Left lung (tissue), 10 donors: Measurements from ENCODE around the gene NOXA1. TPM values are rescaled to one million over a fixed set of nuclear protein-coding genes. Genes with fewer than 3 reads are reported as not detected.
"Not testable (repeated sequence)": the region's sequence is repeated elsewhere in the genome, so short reads cannot be mapped to it uniquely, and the experiment has no call there.

ENCODE experiments used
- ATAC-seq: fragments of 200-7000 bp; cut with Tn5 transposase; one replicate; pipeline ENCODE4 v1.9.1; 2020; ENCODE audit warnings: moderate library complexity
- DNase-seq, 4 donors: peaks; one replicate each; pipeline ENCODE4 v3.0.0-alpha.2; 2013 to 2020
- H3K27ac ChIP-seq, 2 donors: fragments of 200-600 bp; sonication (generic) in 1 of 2; one replicate each; pipeline versions ENCODE4 v1.5.0 to v1.8.0; 2020 to 2021
- H3K27me3 ChIP-seq, 2 donors: fragments of 200-600 bp; sonication (generic) in 1 of 2; one replicate each; pipeline versions ENCODE4 v1.5.0 to v1.8.0; 2020 to 2021
- H3K36me3 ChIP-seq, 2 donors: fragments of 200-600 bp; sonication (generic) in 1 of 2; one replicate each; pipeline versions ENCODE4 v1.5.0 to v1.8.0; 2020 to 2021
- H3K4me1 ChIP-seq, 2 donors: fragments of 200-600 bp; one replicate each; pipeline ENCODE4 v1.8.0; 2021
- H3K4me3 ChIP-seq, 2 donors: fragments of 200-600 bp; sonication (generic) in 1 of 2; one replicate each; pipeline versions ENCODE4 v1.5.0 to v1.8.0; 2020 to 2021; ENCODE audit warnings: mild to moderate bottlenecking in 1 of 2
- H3K9me3 ChIP-seq, 2 donors: fragments of 200-600 bp; sonication (generic) in 1 of 2; one replicate each; pipeline versions ENCODE4 v1.5.0 to v1.8.0; 2020 to 2021
- intact Hi-C, 2 donors: fragments of 100-400 bp; cut with DNase I; formaldehyde crosslinking; loops; one replicate each; pipeline versions ENCODE4 v1.11.2 to v1.14.2; 2022
- polyA plus RNA-seq, 6 donors: library from polyadenylated mRNA; unstranded; fragments of 120-200 nt; gene quantifications; one replicate each; pipeline ENCODE4 v1.2.1, GENCODE V29; 2013; ENCODE audit not compliant: insufficient read length in 6 of 6
- total RNA-seq, 2 donors: library from RNA; stranded (reverse); fragmentation: NEBNext Ultra II Directional; extraction: Animal tissue kit (Norgen Biotek cat#: 25700); gene quantifications; one replicate each; pipeline ENCODE4 v1.2.1, GENCODE V29; 2021
- TF ChIP-seq, protein P1 (sequence below), 2 donors: fragments of 200-600 bp; sonication (generic) in 1 of 2; IDR thresholded peaks; one replicate each; pipeline versions ENCODE4 v1.5.0 to v1.8.0; 2021; ENCODE audit warnings: antibody characterized with exemption in 2 of 2
- donor health status: DM: no; HTN: yes; CAD: no.
- donor health status: DM: no; HTN: no; CAD: no.

The NOXA1 gene
- total and polyA plus RNA-seq, 8 donors = 4.5 to 8.7 (median 6.9) TPM

DNA sequence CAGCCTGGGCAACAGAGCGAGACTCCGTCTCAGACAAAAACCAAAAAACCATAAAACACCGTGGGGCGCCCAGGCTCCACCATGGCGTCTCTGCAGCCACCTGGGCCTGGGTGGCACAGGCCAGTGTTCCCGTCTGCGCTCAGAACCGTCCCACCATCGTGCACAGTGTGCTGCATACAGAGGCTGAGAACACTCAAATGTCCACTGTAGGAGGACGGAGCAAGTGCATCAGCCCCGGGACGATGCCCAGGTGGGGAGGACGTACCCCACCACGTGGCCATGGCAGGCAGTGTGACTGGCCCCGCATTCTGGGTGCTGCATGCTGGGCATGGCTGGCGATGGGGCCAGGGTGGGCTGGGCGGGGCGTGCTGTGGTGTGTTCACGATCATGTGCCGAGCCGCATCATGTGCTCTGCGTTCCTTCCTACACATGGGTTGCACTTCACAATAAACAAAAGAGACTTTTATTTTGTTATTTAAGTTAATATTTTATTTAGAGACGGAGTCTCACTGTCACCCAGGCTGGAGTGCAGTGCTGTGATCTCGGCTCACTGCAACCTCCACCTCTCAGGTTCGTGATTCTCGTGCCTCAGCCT is 38.0 kb upstream of the NOXA1 start:
- peaks cover 0 to 6% of the 10 kb centered on the region in 2 donors for H3K36me3 ChIP-seq
- DNase-seq (no peak), ATAC-seq (no peak)
- no peak overlapping the region for H3K27ac ChIP-seq
- no peak overlapping the region for H3K4me3 ChIP-seq
- H3K27me3 ChIP-seq = no peaks in the 10 kb centered on the region
- intact Hi-C loops = no loop called here
- H3K9me3 ChIP-seq = no peaks in the 10 kb centered on the region
- TF ChIP-seq, protein P1, sequence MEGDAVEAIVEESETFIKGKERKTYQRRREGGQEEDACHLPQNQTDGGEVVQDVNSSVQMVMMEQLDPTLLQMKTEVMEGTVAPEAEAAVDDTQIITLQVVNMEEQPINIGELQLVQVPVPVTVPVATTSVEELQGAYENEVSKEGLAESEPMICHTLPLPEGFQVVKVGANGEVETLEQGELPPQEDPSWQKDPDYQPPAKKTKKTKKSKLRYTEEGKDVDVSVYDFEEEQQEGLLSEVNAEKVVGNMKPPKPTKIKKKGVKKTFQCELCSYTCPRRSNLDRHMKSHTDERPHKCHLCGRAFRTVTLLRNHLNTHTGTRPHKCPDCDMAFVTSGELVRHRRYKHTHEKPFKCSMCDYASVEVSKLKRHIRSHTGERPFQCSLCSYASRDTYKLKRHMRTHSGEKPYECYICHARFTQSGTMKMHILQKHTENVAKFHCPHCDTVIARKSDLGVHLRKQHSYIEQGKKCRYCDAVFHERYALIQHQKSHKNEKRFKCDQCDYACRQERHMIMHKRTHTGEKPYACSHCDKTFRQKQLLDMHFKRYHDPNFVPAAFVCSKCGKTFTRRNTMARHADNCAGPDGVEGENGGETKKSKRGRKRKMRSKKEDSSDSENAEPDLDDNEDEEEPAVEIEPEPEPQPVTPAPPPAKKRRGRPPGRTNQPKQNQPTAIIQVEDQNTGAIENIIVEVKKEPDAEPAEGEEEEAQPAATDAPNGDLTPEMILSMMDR (IDR thresholded peaks at IDR 0.05) = no peak
- peaks cover 0 to 16% of the 10 kb centered on the region in 2 donors for H3K4me1 ChIP-seq

DNA sequence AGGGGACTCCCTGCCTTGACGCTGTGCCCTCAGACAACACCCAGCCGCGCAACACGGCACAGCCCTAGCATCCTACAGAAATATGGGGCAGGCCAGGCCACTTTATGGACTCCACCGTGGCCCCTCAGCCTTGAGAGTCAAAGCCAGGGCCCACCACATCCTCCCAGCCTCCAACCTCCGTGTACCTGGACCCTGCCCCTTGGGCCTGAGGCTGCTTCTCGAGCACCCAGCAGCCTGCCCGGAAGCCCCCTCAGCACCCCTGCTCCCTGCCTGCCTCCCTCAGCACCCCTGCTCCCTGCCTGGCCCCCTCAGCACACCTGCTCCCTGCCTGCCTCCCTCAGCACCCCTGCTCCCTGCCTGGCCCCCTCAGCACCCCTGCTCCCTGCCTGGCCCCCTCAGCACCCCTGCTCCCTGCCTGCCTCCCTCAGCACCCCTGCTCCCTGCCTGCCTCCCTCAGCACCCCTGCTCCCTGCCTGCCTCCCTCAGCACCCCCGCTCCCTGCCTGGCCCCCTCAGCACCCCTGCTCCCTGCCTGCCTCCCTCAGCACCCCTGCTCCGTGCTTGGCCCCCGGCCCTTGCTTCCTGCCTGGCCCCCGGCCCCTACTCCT is 36.6 kb upstream of the NOXA1 start:
- H3K27me3 ChIP-seq, intact Hi-C loops, H3K4me3 ChIP-seq, H3K9me3 ChIP-seq, H3K36me3 ChIP-seq, ATAC-seq, DNase-seq: not testable (repeated sequence)
- Histone ChIP-seq H3K27ac (peak overlapping the region in 1 of 2 donors; percentile 71), H3K4me1 (peaks cover 0 to 17% of the 10 kb centered on the region in 2 donors)

GRCh38 chr9:137387114-137387890 is 35.9 kb upstream of the NOXA1 start:
- DNase-seq (no peak), ATAC-seq (no peak)
- peak overlapping the region; percentile 71 to 77 for H3K27ac ChIP-seq
- no peaks in the 10 kb centered on the region for H3K27me3 ChIP-seq
- H3K4me1 ChIP-seq = peaks cover 0 to 19% of the 10 kb centered on the region in 2 donors
- H3K4me3 ChIP-seq = no peak overlapping the region
- intact Hi-C loops = no loop called here
- TF ChIP-seq, protein P1 (IDR thresholded peaks at IDR 0.05) = no peak
- H3K9me3 ChIP-seq = no peaks in the 10 kb centered on the region
- H3K36me3 ChIP-seq = peaks cover 0 to 10% of the 10 kb centered on the region in 2 donors

DNA sequence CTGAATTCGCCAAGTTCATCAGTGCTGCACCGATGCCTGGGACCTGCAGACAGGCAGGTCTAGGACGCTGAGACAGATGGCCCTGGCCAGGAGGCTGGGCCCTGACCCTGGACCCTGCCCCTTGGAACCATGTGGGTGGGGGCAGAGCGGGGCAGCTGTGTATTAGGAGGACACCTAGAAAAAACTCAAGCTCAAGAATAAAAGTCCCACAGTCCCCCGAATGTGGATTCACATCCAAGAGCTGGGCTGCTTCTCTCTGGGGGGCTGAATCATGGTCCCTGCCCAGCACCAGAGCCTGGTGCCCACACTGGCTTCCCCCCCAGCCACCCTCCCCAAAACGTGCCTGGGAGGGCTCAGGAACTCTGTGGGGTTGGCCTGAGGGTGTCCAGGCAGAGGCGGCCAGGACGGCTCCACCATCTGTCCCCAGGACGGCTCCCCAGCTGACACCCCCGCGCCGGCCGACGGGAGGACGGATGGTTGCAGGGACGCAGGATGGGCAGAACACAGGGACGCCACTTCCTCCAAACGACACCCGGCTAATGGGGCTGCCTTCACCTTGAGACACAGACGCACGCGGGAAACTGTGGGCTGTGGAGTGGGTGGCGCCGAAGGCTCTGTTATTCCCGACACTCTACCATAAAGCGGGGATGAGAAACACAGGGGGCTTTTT is 35.2 kb upstream of the NOXA1 start:
- TF ChIP-seq, protein P1 (IDR thresholded peaks at IDR 0.05) = no peak

DNA sequence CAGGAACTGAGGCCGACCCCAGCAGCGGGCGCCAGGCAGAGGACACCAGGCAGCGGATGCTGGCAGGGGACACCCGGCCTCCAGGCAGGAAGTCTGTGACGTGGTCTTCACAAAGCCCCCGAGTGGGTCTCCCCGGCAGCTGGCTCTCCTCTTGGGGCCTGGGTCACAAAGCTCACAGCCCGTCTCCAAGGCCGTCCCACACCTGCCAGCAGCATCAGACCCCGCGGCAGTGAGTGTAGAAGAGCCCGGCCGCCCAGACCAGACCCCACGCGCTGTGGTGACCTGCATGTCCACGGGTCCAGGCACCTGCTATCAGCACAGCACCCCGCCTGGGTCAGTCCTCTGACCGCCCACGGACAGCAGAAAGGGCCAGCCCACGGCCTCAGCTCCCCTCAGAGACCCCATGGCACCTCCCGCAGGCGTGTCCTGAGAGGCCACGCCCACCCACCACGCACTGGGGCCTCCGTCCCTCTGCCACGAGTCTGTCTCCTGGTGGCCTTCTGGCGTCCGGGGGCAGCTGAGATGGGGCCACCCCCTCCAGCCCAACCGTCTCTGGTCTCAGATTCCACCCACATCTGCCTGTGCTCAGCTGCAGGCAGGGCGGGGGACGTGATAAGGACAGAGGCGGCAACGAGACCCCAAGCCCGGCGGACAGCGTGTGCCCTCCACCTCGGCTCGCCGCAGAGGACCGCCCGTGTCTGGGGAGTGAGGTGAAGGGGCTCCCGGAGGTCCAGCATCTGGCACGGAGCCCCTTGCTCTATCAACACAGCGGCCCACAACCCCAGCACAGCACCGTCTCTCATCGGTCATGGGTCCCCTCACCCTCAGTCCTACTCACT is 34.4 kb upstream of the NOXA1 start:
- ATAC-seq (no peak), DNase-seq (no peak)
- Histone ChIP-seq H3K4me1 (peaks cover 0 to 19% of the 10 kb centered on the region in 2 donors), H3K9me3 (no peaks in the 10 kb centered on the region), H3K27ac (peak overlapping the region in 1 of 2 donors; percentile 71), H3K4me3 (no peak overlapping the region), H3K27me3 (no peaks in the 10 kb centered on the region), H3K36me3 (peaks cover 0 to 12% of the 10 kb centered on the region in 2 donors)
- intact Hi-C loops = no loop called here
- TF ChIP-seq, protein P1 (IDR thresholded peaks at IDR 0.05) = no peak

More for the DNA sequence above, 35.2 kb upstream of the NOXA1 start:
- H3K36me3 ChIP-seq = peaks cover 0 to 12% of the 10 kb centered on the region in 2 donors
- no peaks in the 10 kb centered on the region for H3K9me3 ChIP-seq
- no peak for ATAC-seq
- intact Hi-C loops = no loop called here
- DNase-seq = no peak
- no peaks in the 10 kb centered on the region for H3K27me3 ChIP-seq
- no peak overlapping the region for H3K4me3 ChIP-seq
- H3K27ac ChIP-seq = peak overlapping the region; percentile 71 to 77
- H3K4me1 ChIP-seq = peaks cover 0 to 19% of the 10 kb centered on the region in 2 donors
